H1 (cell line): ENCODE results near the gene BFSP2. TPM values are rescaled to one million over a fixed set of nuclear protein-coding genes. Genes with fewer than 3 reads are reported as not detected.

ENCODE experiments used
- CTCF ChIA-PET: fragments of 300-600 bp; sonication (Branson Sonifier 250); formaldehyde crosslinking; loops from one replicate; lab custom pipeline; 2021; ENCODE audit not compliant: partially characterized antibody; lab: Charles Lee
- POLR2A ChIA-PET: fragments of 300-600 bp; sonication (Branson Sonifier 250); formaldehyde crosslinking; loops from one replicate; lab custom pipeline; 2021; ENCODE audit warnings: inconsistent platforms; ENCODE audit not compliant: partially characterized antibody; lab: Charles Lee
- DNase-seq, 2 experiments: peaks; one replicate each; pipeline versions ENCODE4 v3.0.0 to v3.0.0-alpha.2; 2010 to 2022; ENCODE audit warnings: low spot score in 2 of 2, low read depth in 1 of 2, mixed read lengths in 1 of 2
- FAIRE-seq: peaks from 2 replicates; lab custom pipeline; 2011; peaks lifted over from hg19 to GRCh38; lab: Jason Lieb, UNC
- H2AFZ ChIP-seq: 2 replicates; pipeline ENCODE4 v1.8.1; 2012; ENCODE audit warnings: low read length, inconsistent platforms
- H2AK5ac ChIP-seq: 2 replicates; pipeline ENCODE4 v1.6.1; 2013; ENCODE audit warnings: low read depth, low read length
- H2BK120ac ChIP-seq: replicated peaks from 2 replicates; pipeline ENCODE3; 2013; ENCODE audit warnings: low read depth, low read length, inconsistent platforms
- H2BK12ac ChIP-seq: 2 replicates; pipeline ENCODE4 v1.6.1; 2013; ENCODE audit warnings: low read depth, low read length
- H2BK15ac ChIP-seq: 2 replicates; pipeline ENCODE4 v1.6.1; 2013; ENCODE audit warnings: low read length
- H2BK20ac ChIP-seq: 2 replicates; pipeline ENCODE4 v1.6.1; 2013; ENCODE audit warnings: low read length
- H2BK5ac ChIP-seq: 2 replicates; pipeline ENCODE4 v1.6.1; 2013; ENCODE audit warnings: low read depth, low read length
- H3K14ac ChIP-seq: 2 replicates; pipeline ENCODE4 v1.6.1; 2013; ENCODE audit warnings: inconsistent platforms; ENCODE audit not compliant: insufficient read length
- H3K18ac ChIP-seq: 2 replicates; pipeline ENCODE4 v1.6.1; 2013; ENCODE audit warnings: low read length; ENCODE audit errors: extremely low read depth
- H3K23ac ChIP-seq: 2 replicates; pipeline ENCODE4 v1.6.1; 2013; ENCODE audit warnings: inconsistent platforms; ENCODE audit not compliant: insufficient read length
- H3K23me2 ChIP-seq: 2 replicates; pipeline ENCODE4 v1.6.1; 2013; ENCODE audit warnings: low read depth, low read length
- H3K27ac ChIP-seq: 2 replicates; pipeline ENCODE4 v1.6.1; 2011; ENCODE audit warnings: low read depth, low read length, inconsistent platforms
- H3K27me3 ChIP-seq, 4 experiments: replicated peaks in 1 of 4; 1 replicate in 1 of 4; 2 replicates in 3 of 4; pipeline versions ENCODE4 v1.6.1 to v1.8.1; 2011 to 2013; ENCODE audit warnings: low read length in 3 of 4, mild to moderate bottlenecking in 3 of 4, inconsistent platforms in 2 of 4, mixed read lengths in 2 of 4, moderate library complexity in 1 of 4; ENCODE audit not compliant: control insufficient read depth in 3 of 4, insufficient read depth in 3 of 4; ENCODE audit errors: extremely low read depth in 1 of 4
- H3K36me3 ChIP-seq, 4 experiments: 2 replicates each; pipeline versions ENCODE4 v1.6.1 to v1.8.1; 2011 to 2013; ENCODE audit warnings: mild to moderate bottlenecking in 4 of 4, low read length in 3 of 4, moderate library complexity in 2 of 4, control low read depth in 1 of 4, inconsistent platforms in 1 of 4; ENCODE audit not compliant: insufficient read depth in 4 of 4, control insufficient read depth in 2 of 4
- H3K4ac ChIP-seq: replicated peaks from 2 replicates; pipeline ENCODE3; 2013; ENCODE audit warnings: low read length, low read depth, mixed read lengths, inconsistent platforms; ENCODE audit not compliant: insufficient read length
- H3K4me1 ChIP-seq, 4 experiments: replicated peaks in 1 of 4; 1 replicate in 1 of 4; 2 replicates in 3 of 4; pipeline versions ENCODE4 v1.6.1 to v1.8.1; 2011 to 2013; ENCODE audit warnings: low read length in 3 of 4, inconsistent platforms in 2 of 4, mixed read lengths in 1 of 4; ENCODE audit not compliant: insufficient read depth in 4 of 4, control insufficient read depth in 3 of 4
- H3K4me2 ChIP-seq, 2 experiments: 2 replicates each; pipeline versions ENCODE4 v1.6.1 to v1.8.1; 2011 to 2013; ENCODE audit warnings: low read depth in 2 of 2, low read length in 2 of 2, control low read depth in 1 of 2, inconsistent platforms in 1 of 2, mild to moderate bottlenecking in 1 of 2; ENCODE audit not compliant: insufficient read depth in 1 of 2
- H3K4me3 ChIP-seq, 4 experiments: fragments of 200-600, 300-600 bp in 1 of 4; sonication (generic), shearing (Covaris generic), sonication (Bioruptor Twin) in 1 of 4; 2 replicates each; pipeline versions ENCODE4 v1.5.1 to v1.8.1; 2011 to 2016; ENCODE audit warnings: low read length in 4 of 4, low read depth in 3 of 4, control low read depth in 2 of 4, inconsistent platforms in 2 of 4, mild to moderate bottlenecking in 2 of 4, mixed read lengths in 1 of 4, moderate library complexity in 1 of 4; ENCODE audit not compliant: insufficient read depth in 2 of 4; ENCODE audit errors: extremely low read depth in 1 of 4
- H3K56ac ChIP-seq: replicated peaks from 2 replicates; pipeline ENCODE3; 2013; ENCODE audit warnings: low read depth, mild to moderate bottlenecking, mixed read lengths, low read length, inconsistent platforms; ENCODE audit not compliant: insufficient read length
- H3K79me1 ChIP-seq: 2 replicates; pipeline ENCODE4 v1.6.1; 2013; ENCODE audit warnings: low read depth, low read length, control low read depth
- H3K79me2 ChIP-seq, 2 experiments: 2 replicates each; pipeline versions ENCODE4 v1.6.1 to v1.8.1; 2012 to 2013; ENCODE audit warnings: low read length in 2 of 2, mild to moderate bottlenecking in 2 of 2, inconsistent platforms in 1 of 2; ENCODE audit not compliant: insufficient read depth in 2 of 2, control insufficient read depth in 1 of 2
- H3K9ac ChIP-seq, 4 experiments: replicated peaks in 1 of 4; 1 replicate in 1 of 4; 2 replicates in 3 of 4; pipeline versions ENCODE4 v1.6.1 to v1.8.1; 2011 to 2013; ENCODE audit warnings: low read depth in 3 of 4, low read length in 3 of 4, control low read depth in 2 of 4, mild to moderate bottlenecking in 2 of 4, moderate library complexity in 2 of 4, inconsistent platforms in 1 of 4; ENCODE audit errors: extremely low read depth in 1 of 4
- H3K9me3 ChIP-seq, 2 experiments: 2 replicates each; pipeline versions ENCODE4 v1.6.1 to v1.8.1; 2012 to 2013; ENCODE audit warnings: mild to moderate bottlenecking in 2 of 2, moderate library complexity in 2 of 2, control low read depth in 1 of 2, inconsistent platforms in 1 of 2, low read depth in 1 of 2, low read length in 1 of 2, mixed read lengths in 1 of 2; ENCODE audit not compliant: insufficient read depth in 2 of 2
- H4K20me1 ChIP-seq, 2 experiments: replicated peaks in 1 of 2; 2 replicates each; pipeline versions ENCODE3 to v1.8.1; 2011 to 2013; ENCODE audit warnings: inconsistent platforms in 2 of 2, low read length in 2 of 2, mild to moderate bottlenecking in 1 of 2; ENCODE audit not compliant: insufficient read depth in 2 of 2, control insufficient read depth in 1 of 2
- H4K5ac ChIP-seq: 2 replicates; pipeline ENCODE4 v1.6.1; 2013; ENCODE audit warnings: low read length, low read depth, mixed read lengths, inconsistent platforms; ENCODE audit not compliant: insufficient read length
- H4K8ac ChIP-seq: 2 replicates; pipeline ENCODE4 v1.8.0; 2013; ENCODE audit warnings: mild to moderate bottlenecking, moderate library complexity, low read length, inconsistent platforms; ENCODE audit not compliant: insufficient read depth; ENCODE audit errors: extremely low read depth
- H4K91ac ChIP-seq: replicated peaks from 2 replicates; pipeline ENCODE3; 2013; ENCODE audit warnings: low read length, mixed read lengths, inconsistent platforms; ENCODE audit not compliant: insufficient read length
- BACH1 ChIP-seq: IDR thresholded peaks from 2 replicates; pipeline ENCODE4 v1.6.1; 2012; ENCODE audit warnings: low read length, improper control_type of control experiment
- E2F6 ChIP-seq: IDR thresholded peaks from 2 replicates; pipeline ENCODE4 v1.6.1; 2012; ENCODE audit warnings: inconsistent platforms
- EGR1 ChIP-seq: IDR thresholded peaks from 2 replicates; pipeline ENCODE4 v1.6.1; 2011; ENCODE audit warnings: low read depth, low read length, borderline replicate concordance
- EP300 ChIP-seq, 2 experiments: IDR thresholded peaks; 1 replicate in 1 of 2; 2 replicates in 1 of 2; pipeline ENCODE4 v1.6.1; 2011 to 2012; ENCODE audit warnings: low read depth in 2 of 2, low read length in 2 of 2, mild to moderate bottlenecking in 2 of 2, borderline replicate concordance in 1 of 2, inconsistent platforms in 1 of 2, moderate library complexity in 1 of 2
- KDM4A ChIP-seq: IDR thresholded peaks from one replicate; pipeline ENCODE4 v1.7.1; 2012; ENCODE audit warnings: low read depth, mild to moderate bottlenecking, moderate library complexity, low read length, inconsistent platforms; ENCODE audit not compliant: severe bottlenecking
- MAFK ChIP-seq: IDR thresholded peaks from 2 replicates; pipeline ENCODE4 v1.6.1; 2012; ENCODE audit warnings: low read depth, mild to moderate bottlenecking, improper control_type of control experiment, low read length
- NANOG ChIP-seq: IDR thresholded peaks from 2 replicates; pipeline ENCODE4 v1.6.1; 2011; ENCODE audit warnings: low read length, low read depth, mild to moderate bottlenecking, inconsistent platforms; ENCODE audit not compliant: insufficient read depth, poor library complexity, severe bottlenecking
- NRF1 ChIP-seq: IDR thresholded peaks from 2 replicates; pipeline ENCODE4 v1.6.1; 2011; ENCODE audit warnings: mild to moderate bottlenecking, low read depth, low read length, improper control_type of control experiment
- SIX5 ChIP-seq: IDR thresholded peaks from 2 replicates; pipeline ENCODE4 v1.6.1; 2011; ENCODE audit warnings: mild to moderate bottlenecking, low read depth, low read length
- TAF7 ChIP-seq: optimal IDR thresholded peaks from 2 replicates; pipeline ENCODE3; 2011; ENCODE audit warnings: low read depth, mild to moderate bottlenecking, inconsistent platforms, low read length, moderate library complexity, borderline replicate concordance
- ZNF274 ChIP-seq: IDR thresholded peaks from 2 replicates; pipeline ENCODE4 v1.7.0; 2012; ENCODE audit warnings: low read length, borderline replicate concordance; ENCODE audit errors: extremely low read depth
- WGBS, 2 experiments: shearing (Covaris generic) in 1 of 2; methylation state at CpG; one replicate each; pipeline versions ENCODE4 v1.1.6 to v1.1.7; 2013 to 2015; ENCODE audit warnings: low lambda C conversion rate in 2 of 2, mixed read lengths in 2 of 2, inconsistent platforms in 1 of 2, low coverage in 1 of 2, missing lambda C conversion rate in 1 of 2; ENCODE audit not compliant: insufficient replicate concordance in 2 of 2, insufficient coverage in 1 of 2, insufficient read length in 1 of 2; ENCODE audit errors: extremely low coverage in 1 of 2, missing lambda C conversion rate in 1 of 2; 5-methylcytosine and 5-hydroxymethylcytosine counted together
- polyA plus RNA-seq, 7 experiments: library from polyadenylated mRNA; depleted of rRNA in 3 of 7; stranded (reverse) in 5 of 7; unstranded in 2 of 7; fragments of >200 nt in 5 of 7; fragments of 200-250 nt in 2 of 7; gene quantifications; 1 replicate in 5 of 7; 2 replicates in 1 of 7; 4 replicates in 1 of 7; pipeline versions ENCODE4 v1.2.1 to v1.2.3, GENCODE V29; 2011 to 2013; ENCODE audit warnings: missing spikeins in 2 of 7, mixed read lengths in 2 of 7
- total RNA-seq: library from RNA; stranded (reverse); fragmentation: NEBNext Ultra II Directional; extraction: Animal tissue kit (Norgen Biotek cat#: 25700); gene quantifications from 2 replicates; pipeline ENCODE4 v1.2.1, GENCODE V29; 2021

BFSP2 gene
- total and polyA plus RNA-seq, 2 of the 8 experiments (the other 6 are each of a cell fraction or from before 2014, with no cell fraction given) = not detected

GRCh38 chr3:133364704-133365103, 35.2 kb upstream of the BFSP2 start:
- Histone ChIP-seq H3K14ac (no peak overlapping the region), H3K9me3 (no peaks in the 10 kb centered on the region), H4K20me1 (no peaks in the 10 kb centered on the region), H2BK5ac (no peak overlapping the region), H4K91ac (no peak overlapping the region), H4K8ac (no peak overlapping the region), H3K23me2 (no peaks in the 10 kb centered on the region), H2BK15ac (no peak overlapping the region), H3K36me3 (no peaks in the 10 kb centered on the region; a peak in 1 of 8 replicates), H3K27ac (no peak overlapping the region), H3K56ac (no peak overlapping the region), H2BK20ac (no peak overlapping the region), H3K4me1 (peaks cover 0 to 3% (median 2%) of the 10 kb centered on the region in 4 experiments; a peak in 2 of 7 replicates), H3K4me2 (no peak overlapping the region), H2BK12ac (no peak overlapping the region), H3K9ac (no peak overlapping the region), H4K5ac (no peak overlapping the region), H3K79me2 (no peaks in the 10 kb centered on the region), H3K27me3 (peaks cover 0 to 1% (median 0%) of the 10 kb centered on the region in 4 experiments; a peak in 1 of 7 replicates), H2AFZ (no peak overlapping the region), H3K4ac (no peak overlapping the region), H3K23ac (no peak overlapping the region), H2AK5ac (no peak overlapping the region), H2BK120ac (no peak overlapping the region), H3K4me3 (no peak overlapping the region), H3K18ac (no peak overlapping the region), H3K79me1 (no peaks in the 10 kb centered on the region)
- FAIRE-seq (no peak), DNase-seq (no peak)
- no peak for TF ChIP-seq ZNF274
- no peak for TF ChIP-seq MAFK
- TF ChIP-seq NRF1 = no peak
- TF ChIP-seq BACH1 = no peak
- no peak for TF ChIP-seq EP300 (IDR thresholded peaks at IDR 0.05; ENCODE audit: borderline replicate concordance in 1 of 2, low read depth in 2 of 2, low read length in 2 of 2)
- TF ChIP-seq TAF7 = no peak
- no peak for TF ChIP-seq E2F6
- no peak for TF ChIP-seq EGR1
- TF ChIP-seq KDM4A = no peak
- no peak for TF ChIP-seq SIX5
- TF ChIP-seq NANOG = no peak
- WGBS, 2 experiments = 91% methylated on average over 4 of the region's 4 CpGs; no CpG with 5 or more reads in 1 of the 2 experiments
- ChIA-PET CTCF (interaction anchor here (1.5 to 18.0 kb wide), 5 partner anchors 11 to 324 kb away, joined by 4 to 189 read pairs (median 6); no protein-coding TSS in a partner anchor), POLR2A (no interaction called here)
